HG03175 (cell line): ENCODE data around the gene JPH4.
"Not testable (repeated sequence)": the region's sequence is repeated elsewhere in the genome, so short reads cannot be mapped to it uniquely, and the experiment has no call there.

Experiments used
- ATAC-seq: cut with Tn5 transposase; IDR thresholded peaks from one replicate; pipeline ENCODE4 v1.9.1; 2021; ENCODE audit warnings: mild to moderate bottlenecking, moderate library complexity; ENCODE audit not compliant: unreplicated experiment

Gene JPH4

GRCh38 chr14:23550131-23550811, 28.3 kb downstream of the JPH4 start:
- no peak for ATAC-seq

GRCh38 chr14:23548351-23549318, 30.0 kb downstream of the JPH4 start:
- ATAC-seq = no peak

- no peak for ATAC-seq
These were observed 30.7 kb downstream of the JPH4 start for GRCh38 chr14:23547924-23548323.

GRCh38 chr14:23546450-23547035, 32.0 kb downstream of the JPH4 start:
- no peak for ATAC-seq

- no peak for ATAC-seq
These were observed 32.7 kb downstream of the JPH4 start for GRCh38 chr14:23545740-23546365.

GRCh38 chr14:23544511-23545447, 33.8 kb downstream of the JPH4 start:
- no peak for ATAC-seq

GRCh38 chr14:23543403-23543802, 35.2 kb downstream of the JPH4 start:
- no peak for ATAC-seq

- ATAC-seq = no peak
These were observed 36.3 kb downstream of the JPH4 start for GRCh38 chr14:23542261-23542660.

GRCh38 chr14:23540141-23540469, 38.5 kb downstream of the JPH4 start:
- ATAC-seq = no peak

GRCh38 chr14:23539248-23540140, 39.1 kb downstream of the JPH4 start:
- no peak for ATAC-seq

GRCh38 chr14:23538785-23539184, 39.8 kb downstream of the JPH4 start:
- ATAC-seq = no peak

GRCh38 chr14:23538050-23538718, 40.4 kb downstream of the JPH4 start:
- ATAC-seq = no peak

GRCh38 chr14:23537351-23538049, 41.1 kb downstream of the JPH4 start:
- no peak for ATAC-seq

- not testable (repeated sequence) for ATAC-seq
These were observed 41.7 kb downstream of the JPH4 start for GRCh38 chr14:23536906-23537305.

- no peak for ATAC-seq
These were observed 42.1 kb downstream of the JPH4 start for GRCh38 chr14:23536494-23536893.

GRCh38 chr14:23535943-23536342, 42.6 kb downstream of the JPH4 start:
- no peak for ATAC-seq

- ATAC-seq = no peak
These were observed 44.7 kb downstream of the JPH4 start for GRCh38 chr14:23533652-23534435.
